GM18873 (cell line): ENCODE data around the gene ANKS1B.
"Not testable (repeated sequence)": the region's sequence is repeated elsewhere in the genome, so short reads cannot be mapped to it uniquely, and the experiment has no call there.

Experiments
- ATAC-seq: cut with Tn5 transposase; IDR thresholded peaks from one replicate; pipeline ENCODE4 v1.9.1; 2021; ENCODE audit warnings: mild to moderate bottlenecking, moderate library complexity, moderate number of reproducible peaks; ENCODE audit not compliant: unreplicated experiment, low FRiP score

The ANKS1B gene

DNA sequence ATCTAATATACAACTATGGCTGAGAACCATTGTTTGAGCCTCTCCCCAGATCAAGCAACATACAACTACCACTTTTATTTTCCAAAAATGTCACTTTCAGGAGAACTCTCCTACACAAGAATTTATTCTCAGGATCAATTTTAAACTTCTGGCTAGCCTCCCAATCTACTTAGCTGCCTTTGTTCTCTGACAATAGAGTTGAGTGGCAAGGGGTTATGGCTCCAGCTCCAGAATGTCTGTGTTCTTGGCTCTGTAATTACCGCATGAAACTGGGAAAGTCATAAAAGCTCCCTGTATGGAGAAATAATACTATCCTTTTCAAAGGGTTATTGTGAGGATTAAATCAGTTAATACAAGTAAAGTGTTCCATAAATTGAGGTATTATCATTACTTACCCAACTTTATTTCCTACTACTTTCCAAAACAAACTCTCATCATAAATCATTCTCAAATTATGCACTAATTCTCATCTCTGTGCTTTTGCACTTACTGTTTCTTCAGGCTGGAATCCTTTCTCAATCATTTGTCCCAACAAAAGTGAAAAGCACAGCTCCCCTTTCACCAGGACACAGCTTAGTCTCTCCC lies 215.2 kb downstream of the ANKS1B start:
- no peak for ATAC-seq

DNA sequence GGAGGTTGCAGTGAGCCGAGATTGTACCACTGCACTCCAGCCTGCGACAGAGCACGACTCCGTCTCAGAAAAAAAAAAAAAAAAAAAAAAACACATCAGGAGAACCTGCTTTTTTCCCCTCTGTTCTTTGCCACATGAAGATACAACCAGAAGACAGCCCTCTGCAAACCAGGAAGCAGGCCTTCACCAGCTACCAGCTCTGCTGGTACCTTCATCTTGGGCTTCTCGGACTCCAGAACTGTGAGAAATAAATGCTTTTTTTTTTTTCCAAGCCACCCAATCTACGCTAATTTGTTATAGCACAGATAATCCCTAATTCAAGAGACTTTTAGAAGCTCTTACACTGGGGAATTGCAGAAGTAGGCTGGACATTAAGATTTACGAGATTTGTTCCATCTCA lies 216.0 kb downstream of the ANKS1B start:
- ATAC-seq: no peak

DNA sequence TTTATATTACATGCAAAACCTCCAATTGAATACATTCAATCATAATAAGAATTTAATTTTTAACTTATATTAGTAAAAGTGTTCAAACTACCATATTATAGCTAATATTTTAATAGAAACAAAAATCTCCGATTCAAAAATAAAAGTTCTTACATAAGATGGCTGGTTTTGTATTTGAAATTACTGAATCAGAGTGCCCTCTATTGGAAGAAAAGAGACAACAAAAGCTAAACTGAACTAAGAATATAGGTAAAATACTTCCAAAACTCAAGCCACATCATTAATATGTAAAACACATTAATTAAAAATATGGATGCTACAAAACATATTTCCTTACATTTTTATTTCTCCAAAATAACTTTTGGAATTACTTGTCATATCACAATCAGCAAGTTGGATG lies 216.9 kb downstream of the ANKS1B start:
- ATAC-seq: no peak

DNA sequence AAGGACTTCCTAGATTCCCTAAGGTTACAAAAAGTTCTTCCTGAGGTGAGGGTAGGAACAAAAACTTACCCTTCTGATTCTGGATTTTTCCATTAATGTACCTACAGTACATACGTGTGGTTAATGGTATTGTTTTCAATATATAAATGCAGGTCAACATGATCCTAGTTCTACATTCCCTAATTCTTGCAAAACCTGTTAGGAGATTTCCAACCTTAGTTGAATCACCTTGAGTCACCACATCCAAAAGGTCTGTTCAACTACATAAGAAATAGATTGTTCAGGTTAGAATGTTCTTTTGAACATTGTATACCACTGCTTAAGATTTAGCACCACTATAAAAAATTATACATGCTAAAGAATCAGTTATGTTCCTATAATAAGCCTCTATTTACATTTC lies 218.3 kb downstream of the ANKS1B start:
- ATAC-seq: no peak

DNA sequence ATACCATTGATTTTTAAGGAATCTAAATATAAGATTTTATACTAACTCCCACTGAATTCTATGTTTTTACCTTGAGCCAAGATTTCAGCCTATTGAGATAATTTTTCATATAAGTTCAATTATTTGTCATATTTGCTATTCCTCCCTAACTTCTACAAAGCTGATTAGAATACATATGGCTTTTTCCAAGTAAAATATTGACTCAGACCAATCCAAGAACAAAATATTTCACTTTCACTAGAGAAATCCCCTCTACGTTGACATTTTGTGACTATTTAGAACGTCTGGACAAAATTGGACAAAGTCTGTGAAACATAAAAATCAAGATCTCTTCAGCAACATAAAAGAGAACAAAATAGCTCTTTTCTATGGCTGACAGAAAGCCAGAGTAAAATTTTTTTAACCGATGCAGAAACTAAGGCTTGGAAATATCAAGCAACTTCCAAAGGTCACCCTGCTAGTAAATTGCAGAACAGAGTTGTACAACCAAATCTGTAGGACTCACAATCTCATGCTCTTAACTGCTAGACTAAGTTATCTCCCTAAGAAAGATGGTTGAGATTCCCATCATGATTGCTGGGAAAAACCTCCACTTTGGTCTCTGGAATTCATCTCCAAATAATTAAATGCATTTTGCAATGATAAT lies 219.1 kb downstream of the ANKS1B start:
- no peak for ATAC-seq

DNA sequence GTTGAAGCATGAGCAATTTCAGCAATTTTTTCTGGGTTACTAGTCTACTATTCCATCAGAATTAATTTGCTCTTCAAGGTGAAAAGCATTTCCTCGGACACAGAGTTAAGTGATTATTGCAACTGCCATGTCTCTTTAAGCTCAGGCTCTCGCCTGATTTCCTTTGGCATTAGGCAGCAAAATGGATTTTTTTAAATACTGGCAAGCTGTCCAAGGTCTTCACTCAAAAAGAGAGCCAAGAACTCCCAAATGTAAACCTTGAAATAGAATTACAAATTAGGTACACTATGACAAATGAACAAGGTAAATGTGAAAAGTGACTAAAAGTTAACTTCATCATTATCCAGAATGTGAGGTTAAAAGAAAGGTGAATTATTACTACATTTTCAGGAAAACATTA lies 225.3 kb downstream of the ANKS1B start:
- ATAC-seq: no peak

DNA sequence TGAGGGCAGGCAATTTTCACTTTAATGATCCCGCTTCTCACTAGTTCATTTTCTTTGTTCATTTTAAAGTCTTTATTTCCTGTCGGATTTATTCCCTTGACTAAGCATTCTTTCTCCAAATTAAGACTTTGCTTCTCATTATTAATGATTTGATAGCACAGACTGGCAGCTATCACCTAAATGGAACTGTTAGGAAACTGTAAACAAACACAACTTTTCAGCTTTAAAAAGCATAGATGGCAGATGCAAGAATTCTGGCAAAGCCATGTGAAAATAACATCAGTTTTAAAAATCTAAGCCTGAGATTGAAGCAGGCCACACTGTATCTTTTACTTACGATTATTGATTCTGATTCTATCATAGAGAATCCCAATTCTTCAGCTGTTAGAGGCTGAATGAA lies 225.7 kb downstream of the ANKS1B start:
- ATAC-seq: no peak

DNA sequence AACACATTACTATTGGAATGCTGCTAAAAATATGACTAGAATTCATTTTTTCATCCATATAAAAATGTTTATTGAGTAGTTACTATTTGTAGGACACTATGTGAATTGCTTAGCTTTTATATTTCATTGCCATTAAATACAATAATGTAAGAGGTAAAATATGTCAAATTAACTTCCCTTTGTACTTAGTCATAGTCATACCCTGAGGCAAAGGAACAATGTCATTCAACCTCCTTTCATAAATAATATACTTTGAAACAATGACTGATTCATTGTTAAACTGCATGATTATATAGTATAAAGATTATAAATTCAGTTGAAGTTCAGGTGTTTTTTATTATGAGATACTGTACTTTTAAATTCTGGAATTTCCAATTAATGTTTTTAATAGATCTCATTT lies 232.0 kb downstream of the ANKS1B start:
- ATAC-seq: no peak

DNA sequence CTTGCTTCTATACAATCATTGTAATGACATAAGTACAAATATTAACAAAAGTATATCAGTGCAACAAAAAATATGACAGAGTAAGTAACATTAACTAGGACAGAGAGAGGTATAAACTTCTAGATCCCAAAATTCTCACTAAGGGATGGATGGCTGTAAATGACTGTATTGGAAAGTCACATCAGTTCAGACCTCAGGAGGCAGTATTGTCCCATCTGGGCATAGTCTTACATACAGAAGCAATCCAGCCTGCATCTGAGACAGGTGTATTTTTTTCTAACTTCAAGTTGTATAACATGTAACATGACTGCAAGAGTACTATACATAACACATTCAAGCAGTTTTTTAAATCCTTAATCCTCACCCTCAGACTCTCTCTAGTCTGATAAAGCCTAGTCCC lies 238.2 kb downstream of the ANKS1B start:
- no peak for ATAC-seq

DNA sequence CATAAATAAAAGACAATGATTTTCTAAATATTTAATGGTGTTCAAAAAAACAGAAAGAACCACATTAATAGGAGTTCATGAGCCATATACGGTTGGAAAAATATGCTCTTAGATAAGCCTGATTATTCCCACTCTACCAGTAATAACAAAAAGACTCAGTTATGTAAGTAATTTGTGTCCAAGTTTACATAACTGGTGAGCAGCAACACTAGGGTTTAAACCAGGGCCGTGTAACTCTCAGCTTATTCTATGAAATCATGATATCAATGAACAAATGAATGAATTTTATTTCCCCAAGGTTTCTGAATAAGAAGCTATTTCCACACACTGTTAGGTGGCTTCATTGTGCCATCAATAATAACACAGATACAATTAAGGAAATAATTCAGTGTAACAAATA lies 238.8 kb downstream of the ANKS1B start:
- no peak for ATAC-seq

DNA sequence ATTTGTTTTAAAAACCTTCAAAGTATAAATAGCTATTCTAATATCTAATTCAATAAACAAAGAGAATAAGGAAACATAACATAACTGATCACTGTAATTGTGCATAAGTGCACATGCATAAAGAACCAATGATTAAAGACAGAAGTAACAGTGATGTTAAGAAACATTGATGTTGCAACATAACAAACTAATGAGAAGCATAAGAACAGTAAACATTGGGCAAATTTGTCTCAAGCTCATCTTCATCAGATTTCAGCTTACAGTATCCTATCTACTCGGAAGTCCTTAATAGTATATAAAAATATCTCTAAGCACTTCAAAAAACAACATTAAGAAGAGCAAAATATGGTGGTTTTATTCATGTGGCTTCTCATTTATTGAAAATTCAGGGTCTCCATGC lies 239.6 kb downstream of the ANKS1B start:
- no peak for ATAC-seq

DNA sequence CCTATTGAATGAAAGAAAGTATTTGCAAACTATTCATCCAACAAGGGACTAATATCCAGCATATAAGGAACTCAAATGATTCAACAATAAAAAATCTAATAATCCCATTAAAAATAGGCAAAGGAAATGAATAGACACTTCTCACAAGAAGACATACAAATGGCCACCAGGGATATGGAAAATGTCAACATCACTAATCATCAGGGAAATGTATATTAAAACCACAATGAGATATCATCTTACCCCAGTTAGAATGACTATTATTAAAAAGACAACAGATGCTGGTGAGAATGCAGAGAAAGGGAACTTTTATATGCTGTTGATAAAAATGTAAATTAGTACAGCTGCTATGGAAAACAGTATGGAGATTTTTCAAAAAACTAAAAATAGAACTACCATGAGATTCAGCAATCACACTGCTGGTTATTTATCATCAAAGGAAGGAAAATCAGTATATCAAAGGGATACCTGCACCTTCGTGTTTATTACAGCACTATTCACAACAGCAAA lies 247.9 kb downstream of the ANKS1B start:
- ATAC-seq: no peak

DNA sequence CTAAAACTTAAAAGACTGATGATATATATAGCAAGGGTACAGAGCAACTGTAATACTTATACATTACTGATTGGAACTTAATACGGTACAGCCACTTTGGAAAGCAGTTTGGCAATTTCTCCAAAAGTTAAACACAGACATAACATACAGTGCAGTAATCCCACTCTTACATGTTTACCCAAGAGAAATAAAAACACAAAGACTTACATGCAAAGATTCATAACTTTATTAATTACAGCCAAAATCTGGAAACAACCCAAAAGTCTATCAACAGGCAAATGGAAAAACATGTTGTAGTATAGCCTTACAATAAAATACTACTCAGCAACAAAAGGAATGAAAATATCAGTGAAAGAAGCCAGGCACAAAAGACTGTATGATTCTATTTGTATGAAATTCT lies 252.6 kb downstream of the ANKS1B start:
- ATAC-seq: no peak

DNA sequence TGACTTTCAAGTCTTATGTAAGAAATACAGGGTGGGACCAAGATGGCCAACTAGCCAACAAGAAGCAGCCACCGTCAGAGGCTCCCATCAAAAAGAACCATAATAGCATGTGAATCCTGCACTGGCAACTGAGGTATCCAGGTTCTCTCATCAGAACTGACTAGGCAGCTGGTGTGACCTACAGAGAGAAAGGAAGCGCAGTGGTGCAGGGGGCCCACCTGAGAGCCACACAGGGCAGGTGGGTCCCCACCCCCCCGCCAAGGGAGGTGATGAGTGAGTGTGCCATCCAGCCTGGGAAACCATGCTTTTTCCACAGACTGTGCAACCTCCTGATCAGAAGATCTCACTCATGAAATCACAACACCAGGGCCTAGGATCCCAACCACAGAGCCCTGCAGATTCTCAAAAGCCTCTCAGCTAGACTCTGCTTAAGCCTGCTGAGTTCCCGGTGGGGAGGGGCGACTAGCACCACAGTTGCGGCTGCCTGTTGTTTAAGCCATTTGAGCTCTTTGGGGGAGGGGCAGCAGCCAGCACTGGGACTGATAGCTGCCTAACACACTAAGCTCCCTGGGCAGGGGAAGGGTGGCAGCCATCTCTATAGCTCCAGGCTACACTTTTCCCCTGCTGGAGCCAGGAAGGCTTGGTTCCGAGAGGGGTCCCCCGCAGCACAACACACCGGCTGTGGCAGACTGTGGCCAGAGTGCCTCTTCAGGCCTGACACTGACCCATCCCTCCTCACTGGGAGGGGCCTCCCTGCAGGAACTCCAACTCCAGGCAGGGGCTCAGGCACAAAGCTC lies 261.8 kb downstream of the ANKS1B start:
- ATAC-seq: no peak

DNA sequence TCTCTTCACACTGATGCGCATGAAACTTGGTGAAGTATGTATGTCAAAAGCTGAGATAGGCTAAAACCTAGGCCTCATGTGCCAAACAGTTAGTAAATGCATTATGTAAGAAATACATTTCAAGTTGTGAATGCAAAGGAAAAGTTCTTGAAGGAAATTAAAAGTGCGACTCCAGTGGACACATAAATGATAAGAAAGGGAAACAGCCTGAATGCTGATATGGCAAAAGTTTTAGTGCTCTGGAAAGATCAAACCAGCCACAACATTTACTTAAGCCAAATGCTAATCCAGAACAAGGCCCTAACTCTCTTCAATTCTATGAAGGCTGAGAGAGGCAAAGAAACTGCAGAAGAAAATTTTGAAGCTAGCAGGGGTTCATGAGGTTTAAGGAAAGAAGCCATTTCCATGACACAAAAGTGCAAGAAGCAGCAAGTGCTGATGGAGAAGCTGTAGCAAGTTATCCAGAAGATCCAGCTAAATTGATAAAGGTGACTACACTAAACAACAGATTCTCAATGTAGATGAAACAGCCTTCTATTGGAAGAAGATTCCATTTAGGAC lies 262.9 kb downstream of the ANKS1B start:
- ATAC-seq: no peak

DNA sequence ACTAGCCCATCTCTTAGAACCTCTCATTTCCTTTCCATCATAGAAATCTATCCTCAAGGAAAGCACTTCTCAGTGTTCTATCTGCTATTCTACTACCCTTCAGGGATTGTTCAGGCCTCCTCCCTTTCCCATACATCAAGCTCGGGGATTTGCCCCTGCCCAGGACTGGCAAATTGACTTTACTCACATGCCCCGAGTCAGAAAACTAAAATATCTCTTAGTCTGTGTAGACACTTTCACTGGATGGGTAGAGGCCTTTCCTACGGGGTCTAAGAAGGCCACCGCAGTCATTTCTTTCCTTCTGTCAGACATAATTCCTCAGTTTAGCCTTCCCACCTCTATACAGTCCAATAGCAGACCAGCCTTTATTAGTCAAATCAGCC lies 264.7 kb downstream of the ANKS1B start:
- not testable (repeated sequence) for ATAC-seq

DNA sequence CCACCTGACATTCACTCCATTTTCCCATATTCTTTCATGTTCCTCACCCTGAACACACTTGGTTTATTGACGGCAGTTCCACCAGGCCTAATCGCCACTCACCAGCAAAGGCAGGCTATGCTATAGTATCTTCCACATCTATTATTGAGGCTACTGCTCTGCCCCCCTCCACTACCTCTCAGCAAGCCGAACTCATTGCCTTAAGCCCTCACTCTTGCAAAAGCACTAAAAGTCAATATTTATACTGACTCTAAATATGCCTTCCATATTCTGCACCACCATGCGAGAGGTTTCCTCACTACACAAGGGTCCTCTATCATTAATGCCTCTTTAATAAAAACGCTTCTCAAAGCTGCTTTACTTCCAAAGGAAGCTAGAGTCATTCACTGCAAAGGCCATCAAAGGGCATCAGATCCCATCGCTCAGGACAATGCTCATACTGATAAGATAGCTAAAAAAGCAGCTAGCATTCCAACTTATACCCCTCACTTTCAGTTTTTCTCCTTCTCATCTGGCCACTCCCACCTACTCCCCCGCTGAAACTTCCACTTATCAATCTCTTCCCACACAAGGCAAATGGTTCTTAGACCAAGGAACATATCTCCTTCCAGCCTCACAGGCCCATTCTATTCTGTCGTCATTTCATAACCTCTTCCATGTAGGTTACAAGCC lies 265.2 kb downstream of the ANKS1B start:
- not testable (repeated sequence) for ATAC-seq

DNA sequence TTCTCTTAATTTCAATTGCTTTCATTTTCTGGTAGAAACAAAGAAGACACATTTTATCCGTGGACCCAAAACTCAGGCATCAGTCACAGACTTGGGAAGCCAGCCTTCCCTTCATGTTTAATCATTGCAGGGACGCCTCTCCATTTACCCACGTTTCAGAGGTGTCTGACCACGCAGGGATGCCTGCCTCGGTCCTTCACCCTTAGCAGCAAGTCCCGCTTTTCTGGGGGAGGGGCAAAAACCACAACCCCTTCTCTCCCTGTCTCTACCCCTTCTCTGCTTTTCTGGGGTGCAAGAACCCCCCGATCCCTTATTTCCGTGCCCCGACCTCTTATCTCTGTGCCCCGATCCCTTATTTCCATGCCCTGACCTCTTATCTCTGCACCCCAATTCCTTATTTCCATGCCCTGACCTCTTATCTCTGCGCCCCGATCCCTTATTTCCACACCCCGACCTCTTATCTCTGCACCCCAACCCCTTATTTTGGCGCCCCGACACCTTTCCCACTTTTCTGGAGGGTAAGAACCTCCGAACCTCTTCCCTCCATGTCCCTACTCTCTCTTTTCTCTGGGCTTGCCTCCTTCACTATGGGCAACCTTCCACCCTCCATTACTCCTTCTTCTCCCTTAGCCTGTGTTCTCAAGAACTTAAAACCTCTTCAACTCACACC lies 268.8 kb downstream of the ANKS1B start:
- ATAC-seq: not testable (repeated sequence)

DNA sequence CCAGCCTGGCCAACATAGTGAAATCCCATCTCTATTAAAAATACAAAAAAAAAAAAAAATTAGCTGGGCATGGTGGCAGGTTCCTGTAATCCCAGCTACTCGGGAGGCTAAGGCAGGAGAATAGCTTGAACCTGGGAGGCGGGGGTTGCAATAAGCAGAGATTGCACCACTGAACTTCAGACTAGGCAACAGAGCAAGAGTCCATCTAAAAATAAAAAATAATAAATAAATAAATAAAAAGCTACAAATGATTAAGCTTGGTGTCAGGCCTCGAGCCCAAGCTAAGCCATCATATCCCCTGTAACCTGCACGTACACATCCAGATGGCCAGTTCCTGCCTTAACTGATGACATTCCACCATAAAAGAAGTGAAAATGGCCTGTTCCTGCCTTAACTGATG lies 269.8 kb downstream of the ANKS1B start:
- not testable (repeated sequence) for ATAC-seq

DNA sequence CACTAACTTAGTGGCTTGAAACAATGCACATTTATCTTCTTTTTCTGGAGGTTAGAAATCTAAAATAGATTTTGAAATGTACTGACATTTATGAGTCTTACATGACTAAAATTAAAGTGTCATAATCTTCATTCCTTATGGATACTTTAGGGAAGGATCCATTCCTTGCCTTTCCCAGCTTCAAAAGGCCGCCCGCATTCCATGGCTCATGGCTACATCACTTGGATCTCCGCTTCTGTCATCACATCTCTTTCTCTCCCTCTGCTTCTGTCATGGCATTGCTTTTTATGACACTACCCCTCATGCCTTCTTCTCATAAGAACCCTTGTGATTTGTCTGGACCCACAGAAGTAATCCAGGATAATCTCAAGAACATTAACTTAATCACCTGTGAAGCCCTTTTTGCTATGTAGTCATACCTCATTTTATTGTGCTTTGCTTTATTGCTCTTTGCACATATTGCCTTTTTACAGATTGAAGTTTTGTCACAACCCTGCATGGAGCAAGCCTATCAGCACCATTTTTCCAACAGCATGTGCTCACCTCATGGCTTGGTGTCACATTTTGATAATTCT lies 270.7 kb downstream of the ANKS1B start:
- ATAC-seq: no peak
